Osteocyte (in vitro differentiated cells): ENCODE results near the gene FAM131C. TPM values are rescaled to one million over a fixed set of nuclear protein-coding genes. Genes with fewer than 3 reads are reported as not detected.
A peak's percentile ranks its signal among the peaks of the same experiment; 100 is the strongest.

ENCODE experiments used
- DNase-seq: peaks from one replicate; pipeline ENCODE4 v3.0.0; 2021; ENCODE audit warnings: mixed read lengths; ENCODE audit not compliant: unreplicated experiment; ENCODE audit errors: extremely low spot score
- H3K27ac Mint-ChIP-seq: one replicate; pipeline ENCODE4 v1.8.0; 2021; ENCODE audit warnings: mild to moderate bottlenecking, mixed read lengths; ENCODE audit not compliant: unreplicated experiment
- H3K27me3 Mint-ChIP-seq: one replicate; pipeline ENCODE4 v1.8.0; 2021; ENCODE audit warnings: mixed read lengths; ENCODE audit not compliant: unreplicated experiment
- H3K36me3 Mint-ChIP-seq: one replicate; pipeline ENCODE4 v1.8.0; 2021; ENCODE audit warnings: mixed read lengths; ENCODE audit not compliant: unreplicated experiment
- H3K4me1 Mint-ChIP-seq: one replicate; pipeline ENCODE4 v1.8.0; 2021; ENCODE audit warnings: mixed read lengths; ENCODE audit not compliant: unreplicated experiment
- H3K4me3 Mint-ChIP-seq: one replicate; pipeline ENCODE4 v1.8.0; 2021; ENCODE audit warnings: mild to moderate bottlenecking, moderate library complexity, mixed read lengths; ENCODE audit not compliant: unreplicated experiment
- H3K9me3 Mint-ChIP-seq: one replicate; pipeline ENCODE4 v1.8.0; 2021; ENCODE audit warnings: mixed read lengths; ENCODE audit not compliant: unreplicated experiment
- CTCF ChIP-seq: fragments of 200-600 bp; sonication (generic); IDR thresholded peaks from 2 replicates; pipeline ENCODE4 v1.5.0; 2021; ENCODE audit warnings: antibody characterized with exemption, mild to moderate bottlenecking, moderate library complexity
- total RNA-seq: library from RNA; stranded (reverse); gene quantifications from 2 replicates; pipeline ENCODE4 v1.2.1, GENCODE V29; 2021

Gene FAM131C
- total RNA-seq, 1 donor from 2014 or later, result 0.73 TPM

DNA sequence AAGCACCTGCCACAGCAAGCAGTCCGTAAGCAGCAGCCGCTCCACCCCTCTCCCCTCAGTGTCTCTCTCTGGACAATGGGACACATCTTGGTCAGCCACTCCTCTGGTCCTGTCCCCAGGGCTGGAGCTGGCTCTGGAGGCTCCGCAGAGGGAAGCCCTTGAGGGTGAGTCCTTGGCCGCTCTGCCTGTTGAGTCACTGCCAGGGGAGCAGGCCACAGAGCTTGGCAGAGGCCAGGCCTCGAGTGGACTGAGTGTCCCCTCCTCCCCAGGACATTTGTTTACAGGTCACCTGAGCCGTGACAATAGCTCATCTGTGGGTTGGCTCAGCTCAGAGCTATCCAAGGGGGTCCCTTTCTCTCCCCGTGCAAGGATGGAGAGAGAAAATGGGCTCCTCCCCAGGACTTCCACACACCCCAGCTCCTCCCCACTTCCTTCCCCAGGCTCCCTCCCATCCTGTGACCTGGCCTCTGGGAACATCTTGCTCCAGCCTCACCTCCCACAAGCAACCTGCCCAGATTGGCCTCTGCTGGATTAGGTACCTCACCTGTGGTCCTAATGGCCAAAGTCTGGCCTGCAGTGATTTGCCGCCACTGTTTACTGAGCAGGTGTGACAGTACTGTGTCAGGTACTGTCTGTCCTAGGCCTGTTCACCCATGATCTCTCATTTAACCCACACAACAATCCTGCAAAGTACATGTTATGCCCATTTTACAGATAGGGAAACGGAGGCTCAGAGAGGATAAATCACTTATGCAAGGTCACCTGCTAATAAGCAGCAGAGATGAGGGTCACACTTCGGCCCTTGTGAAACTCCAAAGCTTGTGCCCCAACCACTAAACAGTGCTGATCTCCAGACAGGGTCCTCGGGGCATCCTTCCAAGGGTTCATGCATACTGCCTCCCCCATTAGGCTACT is 4.8 kb downstream of the FAM131C start:
- Mint-ChIP-seq H3K4me1 (peaks cover 11% of the 10 kb centered on the region), H3K4me3 (no peak overlapping the region), H3K9me3 (no peaks in the 10 kb centered on the region), H3K27me3 (peaks cover 12% of the 10 kb centered on the region), H3K36me3 (no peaks in the 10 kb centered on the region), H3K27ac (peak overlapping the region; percentile 31)
- no peak for TF ChIP-seq CTCF
- no peak for DNase-seq

DNA sequence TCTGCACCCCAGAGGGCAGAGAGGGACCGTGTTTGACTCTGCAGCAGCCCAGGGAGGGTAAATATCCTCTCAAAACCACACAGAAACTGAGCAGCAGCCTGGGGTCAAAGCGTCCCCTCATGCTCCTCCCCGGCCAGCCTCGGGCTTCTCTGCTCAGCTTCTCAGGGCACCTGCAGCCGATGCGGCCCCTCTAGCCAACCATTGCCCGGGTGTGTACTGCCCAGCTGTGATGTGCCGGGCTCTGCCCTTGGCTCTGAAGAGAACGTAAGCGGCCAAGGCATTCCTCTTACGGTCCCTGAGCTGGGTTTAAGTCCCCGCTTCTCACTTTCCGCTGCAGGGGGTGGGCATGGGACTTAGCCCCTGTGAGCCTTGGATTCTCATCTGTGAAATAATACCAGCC is 5.5 kb downstream of the FAM131C start:
- H3K9me3 Mint-ChIP-seq, result no peaks in the 10 kb centered on the region
- no peak for TF ChIP-seq CTCF
- peaks cover 11% of the 10 kb centered on the region for H3K4me1 Mint-ChIP-seq
- peaks cover 12% of the 10 kb centered on the region for H3K27me3 Mint-ChIP-seq
- H3K27ac Mint-ChIP-seq, result no peak overlapping the region
- H3K36me3 Mint-ChIP-seq, result no peaks in the 10 kb centered on the region
- H3K4me3 Mint-ChIP-seq, result no peak overlapping the region
- no peak for DNase-seq

GRCh38 chr1:16067127-16067768 is 6.2 kb downstream of the FAM131C start:
- Mint-ChIP-seq H3K4me3 (no peak overlapping the region), H3K27me3 (peaks cover 12% of the 10 kb centered on the region), H3K27ac (no peak overlapping the region), H3K9me3 (no peaks in the 10 kb centered on the region), H3K36me3 (no peaks in the 10 kb centered on the region), H3K4me1 (peaks cover 11% of the 10 kb centered on the region)
- no peak for DNase-seq
- no peak for TF ChIP-seq CTCF

DNA sequence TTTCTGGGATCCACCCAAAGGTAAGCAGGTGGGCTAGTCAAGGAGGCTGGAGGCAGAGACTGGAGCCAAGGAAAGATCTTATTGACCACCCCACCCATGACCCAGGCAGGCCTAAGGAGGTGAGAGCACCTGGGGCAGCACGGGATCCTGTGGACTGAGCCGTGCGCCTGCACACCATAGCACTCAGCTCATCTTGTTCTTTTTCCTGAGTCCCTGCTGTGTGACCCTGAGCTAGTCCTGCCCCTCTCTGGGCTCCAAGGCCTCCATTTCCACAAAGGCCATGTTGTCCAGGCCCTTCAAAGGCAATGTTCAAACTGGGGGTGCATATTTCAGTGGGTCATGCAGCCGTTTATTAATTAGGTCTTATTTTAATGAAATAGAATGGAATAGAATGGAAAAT is 7.2 kb downstream of the FAM131C start:
- Mint-ChIP-seq H3K9me3 (no peaks in the 10 kb centered on the region), H3K36me3 (no peaks in the 10 kb centered on the region), H3K27me3 (peaks cover 12% of the 10 kb centered on the region), H3K4me1 (peaks cover 11% of the 10 kb centered on the region), H3K4me3 (no peak overlapping the region), H3K27ac (no peak overlapping the region)
- no peak for DNase-seq
- TF ChIP-seq CTCF, result no peak

DNA sequence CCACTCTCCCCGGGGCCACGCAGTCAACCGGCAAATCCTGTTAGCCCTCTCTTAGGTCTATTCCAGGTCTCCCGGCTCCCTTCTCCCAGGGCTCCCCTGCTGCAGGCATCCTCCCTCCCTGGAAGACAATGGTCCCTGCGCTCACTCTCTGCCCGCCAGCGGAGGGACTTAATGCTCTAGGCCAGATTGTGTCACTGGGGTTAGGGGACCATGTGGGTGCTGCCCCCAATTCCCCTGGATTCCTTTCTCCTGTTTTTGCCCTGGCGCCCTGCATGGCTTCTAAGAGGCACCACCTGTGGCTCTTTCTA is 8.2 kb downstream of the FAM131C start:
- H3K9me3 Mint-ChIP-seq, result no peaks in the 10 kb centered on the region
- no peak overlapping the region for H3K4me3 Mint-ChIP-seq
- no peak overlapping the region for H3K27ac Mint-ChIP-seq
- TF ChIP-seq CTCF, result no peak
- no peaks in the 10 kb centered on the region for H3K36me3 Mint-ChIP-seq
- DNase-seq, result no peak
- peaks cover 12% of the 10 kb centered on the region for H3K27me3 Mint-ChIP-seq
- peaks cover 11% of the 10 kb centered on the region for H3K4me1 Mint-ChIP-seq
